Activated CD4-positive, alpha-beta T cell treated with anti-CD3 and anti-CD28 coated beads, Interleukin-2, amount 50 U/mL, for 1 hour (primary cell): ENCODE data around the gene NUP35.

Experiments used
- DNase-seq: peaks from one replicate; pipeline ENCODE4 v3.0.0-alpha.2; 2020

The NUP35 gene, protein sequence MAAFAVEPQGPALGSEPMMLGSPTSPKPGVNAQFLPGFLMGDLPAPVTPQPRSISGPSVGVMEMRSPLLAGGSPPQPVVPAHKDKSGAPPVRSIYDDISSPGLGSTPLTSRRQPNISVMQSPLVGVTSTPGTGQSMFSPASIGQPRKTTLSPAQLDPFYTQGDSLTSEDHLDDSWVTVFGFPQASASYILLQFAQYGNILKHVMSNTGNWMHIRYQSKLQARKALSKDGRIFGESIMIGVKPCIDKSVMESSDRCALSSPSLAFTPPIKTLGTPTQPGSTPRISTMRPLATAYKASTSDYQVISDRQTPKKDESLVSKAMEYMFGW

DNA sequence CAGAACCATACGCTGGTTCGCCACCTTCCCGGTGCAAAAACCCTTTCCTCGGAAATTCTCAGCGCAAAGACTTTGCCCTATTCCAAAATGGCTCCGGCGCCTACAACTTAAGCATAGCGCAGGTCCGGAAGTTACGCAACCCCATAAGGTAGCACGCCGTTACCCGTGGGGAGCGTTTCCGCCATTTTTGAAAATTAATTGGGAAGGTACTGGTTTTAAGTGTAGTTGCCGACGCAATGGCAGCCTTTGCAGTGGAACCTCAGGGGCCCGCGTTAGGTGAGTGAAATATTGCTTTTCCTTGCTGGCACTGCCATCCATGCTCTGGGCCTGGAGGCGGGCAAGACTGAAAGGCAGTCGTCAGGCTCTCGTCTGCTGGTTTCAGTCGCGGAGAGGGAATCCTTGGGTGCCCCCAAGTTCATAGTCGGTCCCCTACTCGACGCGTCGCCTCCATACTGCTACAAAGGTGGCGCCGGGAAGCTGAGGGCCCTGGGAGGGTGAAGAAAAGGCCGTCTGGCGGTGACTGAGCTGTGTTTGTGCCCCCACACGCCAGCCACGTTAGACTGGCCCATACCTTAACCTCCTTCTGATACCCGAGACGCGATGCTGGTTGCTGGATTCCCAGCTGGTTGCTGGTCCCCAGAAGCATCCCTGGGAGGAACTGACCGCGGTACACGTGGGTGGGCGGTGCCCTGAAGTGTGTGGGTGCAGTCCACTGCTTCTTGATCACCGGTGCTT is at the start of gene NUP35:
NUP35 (plus strand) TSS at position 222 of the 735 bp plus-strand sequence; CDS start at position 237, 15 bp downstream.
- DNase-seq, result peak; percentile 81

DNA sequence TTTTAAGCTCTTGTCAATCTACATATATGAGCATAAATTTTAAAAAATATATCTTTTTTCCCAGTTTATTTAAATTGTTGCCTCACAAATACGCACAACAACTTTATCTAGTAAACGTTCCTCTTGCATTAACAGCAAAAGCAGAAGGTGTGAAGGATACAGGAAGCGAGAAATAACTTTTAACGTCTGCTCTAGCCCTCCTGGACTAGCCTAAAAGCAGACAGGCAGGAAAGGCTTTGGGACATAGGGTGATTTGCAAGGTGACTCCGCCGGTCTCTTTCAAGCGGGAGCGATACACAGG is 46.1 kb upstream of the NUP35 start:
- DNase-seq, result peak; percentile 3

DNA sequence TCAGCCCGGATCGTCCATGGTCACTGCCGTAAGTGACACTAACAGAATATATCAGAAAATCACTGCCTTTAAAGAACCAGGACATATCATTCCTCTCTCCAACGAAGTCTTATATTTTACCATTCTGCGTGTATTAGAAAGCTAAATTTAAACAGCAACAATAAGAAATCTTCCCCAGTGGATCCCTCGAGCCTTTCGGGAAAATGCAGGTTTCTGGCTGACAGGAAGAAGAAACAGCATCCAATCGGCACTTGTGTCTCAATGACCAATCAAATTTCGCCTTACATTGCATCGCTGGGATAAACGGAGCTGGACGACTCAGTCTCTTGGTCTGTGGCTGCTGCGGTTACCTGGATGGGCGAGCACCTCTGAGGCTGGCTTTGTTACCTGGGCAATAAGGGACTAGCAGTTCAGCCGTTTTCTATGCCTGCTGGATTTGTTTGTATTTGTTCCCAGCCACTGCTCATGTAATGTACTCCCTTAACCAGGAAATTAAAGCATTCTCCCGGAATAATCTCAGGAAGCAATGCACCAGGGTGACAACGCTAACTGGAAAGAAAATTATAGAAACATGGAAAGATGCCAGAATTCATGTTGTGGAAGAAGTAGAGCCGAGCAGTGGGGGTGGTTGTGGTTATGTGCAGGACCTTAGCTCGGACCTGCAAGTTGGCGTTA is 45.6 kb upstream of the NUP35 start, which contains the start of gene DUSP19:
DUSP19 (plus strand) TSS at position 284 of the 675 bp plus-strand sequence; CDS start at position 471, 187 bp downstream.
- DNase-seq, result peak; percentile 75

DNA sequence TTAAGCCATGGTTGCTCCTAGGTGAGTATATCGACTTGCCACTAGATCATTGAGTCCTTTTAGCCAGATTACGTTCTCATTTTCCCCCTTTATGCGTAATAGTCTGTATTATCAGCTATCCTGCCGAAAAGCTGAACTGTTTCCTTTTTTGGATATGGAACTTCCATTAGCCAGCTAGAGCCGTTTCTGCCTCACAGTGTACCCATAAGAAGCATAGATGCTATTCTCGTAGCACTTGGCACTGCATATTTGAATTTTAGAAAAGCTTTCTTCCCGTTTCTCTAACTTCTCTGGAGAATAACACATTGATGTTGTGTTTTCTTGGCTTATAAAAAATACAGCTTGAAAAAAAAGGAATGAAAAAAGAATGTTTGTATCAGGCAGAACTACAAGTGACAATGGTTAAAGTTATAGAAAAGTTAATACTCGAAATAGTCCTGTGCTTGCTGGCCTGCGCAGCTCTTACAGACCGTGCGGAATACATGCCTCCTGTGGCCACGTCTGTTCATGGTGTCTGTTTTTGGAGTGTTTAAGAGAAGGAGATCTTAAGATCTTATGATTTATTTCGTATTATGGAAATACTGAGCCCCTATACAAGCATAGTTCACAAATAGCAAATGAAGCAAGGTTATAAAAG is 45.0 kb upstream of the NUP35 start:
- no peak for DNase-seq

DNA sequence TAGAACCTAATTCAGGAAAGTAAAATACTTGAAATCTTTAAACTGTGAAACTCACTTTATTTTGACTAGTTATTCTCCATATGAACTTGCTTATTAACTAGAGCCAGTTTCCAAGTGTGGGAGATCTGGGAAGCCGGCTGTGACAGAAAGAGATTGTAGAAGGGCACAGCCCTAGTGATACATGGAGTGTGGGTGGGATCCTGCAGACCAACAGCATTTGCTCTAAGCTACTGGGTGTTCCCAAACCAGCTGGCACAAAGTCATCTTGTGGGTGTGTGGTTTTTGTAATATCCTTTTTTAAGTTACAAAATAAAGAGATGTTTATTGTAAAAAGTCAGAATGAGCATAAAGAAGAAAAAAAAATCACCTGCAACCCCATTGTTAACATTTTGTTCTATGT is 42.3 kb upstream of the NUP35 start:
- DNase-seq, result no peak

DNA sequence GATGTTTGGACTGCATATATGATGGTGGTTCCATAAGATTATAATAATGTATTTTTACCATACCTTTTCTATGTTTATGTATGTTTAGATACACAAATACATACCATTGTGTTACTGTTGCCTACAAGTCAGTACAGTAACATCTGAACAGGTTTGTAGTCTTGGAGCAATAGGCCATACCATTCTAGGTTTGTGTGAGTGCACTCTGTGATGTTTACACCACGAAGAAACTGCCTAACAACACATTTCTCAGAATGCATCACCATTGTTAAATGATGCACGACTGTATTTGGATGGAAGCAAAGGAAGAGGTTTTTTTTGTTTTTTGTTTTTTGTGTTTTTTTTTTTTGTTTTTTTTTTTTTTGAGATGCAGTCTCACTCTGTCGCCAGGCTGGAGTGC is 36.2 kb upstream of the NUP35 start:
- no peak for DNase-seq

DNA sequence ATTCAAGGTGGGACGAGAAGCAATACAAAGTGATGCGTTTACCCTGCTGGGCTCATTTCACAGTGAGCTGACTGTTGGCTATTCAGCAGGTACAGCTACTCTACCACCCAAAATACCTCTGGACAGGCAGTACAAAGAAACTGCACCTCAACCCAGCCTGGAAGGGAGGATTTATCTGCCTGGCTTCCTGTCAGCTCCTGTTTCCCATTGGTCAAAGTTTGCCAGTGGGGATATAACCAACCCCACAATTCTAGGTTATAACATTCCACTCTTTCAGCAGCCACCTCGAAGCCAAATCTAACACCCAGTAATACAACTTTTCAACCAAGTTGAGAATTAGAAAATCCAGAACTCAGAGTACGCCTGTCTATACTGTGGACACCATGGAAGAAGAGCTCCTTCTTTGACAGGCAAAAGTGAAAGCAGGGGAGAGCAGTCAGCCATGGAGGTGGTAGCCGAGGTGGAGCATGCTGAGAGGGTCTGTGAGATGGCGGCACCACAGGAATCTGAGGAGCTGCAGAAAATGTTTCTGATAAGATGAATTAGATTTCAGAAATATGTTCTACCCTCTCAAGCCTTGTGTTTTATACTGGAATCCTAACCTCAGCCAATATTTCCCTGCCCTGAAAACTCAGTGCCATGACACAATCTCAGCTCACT is 34.9 kb upstream of the NUP35 start:
- DNase-seq, result no peak

DNA sequence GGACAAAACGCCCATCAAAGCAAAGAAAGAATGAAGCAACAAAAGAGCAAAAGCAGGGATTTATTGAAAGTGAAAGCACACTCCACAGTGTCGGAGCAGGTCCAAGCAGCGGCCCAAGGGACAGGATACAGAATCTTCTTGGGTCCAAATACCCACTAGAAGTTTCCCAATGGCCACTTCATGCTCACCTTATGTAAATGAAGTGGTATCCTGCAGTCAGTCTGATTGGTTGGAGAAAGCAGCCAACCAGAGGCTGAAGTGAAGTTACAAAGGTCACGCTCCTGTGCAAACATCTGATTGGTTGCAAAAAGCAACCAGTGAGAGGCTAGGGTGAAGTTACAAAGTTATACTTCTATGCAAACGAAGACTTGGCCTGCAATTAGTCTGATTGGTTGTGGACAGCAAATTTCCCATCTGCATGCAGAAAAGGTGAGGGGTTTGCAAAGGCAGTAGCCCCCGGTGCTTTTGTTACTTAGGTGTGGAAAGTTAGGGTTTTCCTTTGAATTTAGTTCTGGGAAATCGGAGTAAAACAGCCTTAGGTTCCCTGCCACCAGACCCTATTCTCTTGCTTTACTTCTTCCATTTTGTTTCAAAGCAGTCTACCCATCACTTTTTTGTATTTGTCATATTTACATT is 32.8 kb upstream of the NUP35 start:
- no peak for DNase-seq

DNA sequence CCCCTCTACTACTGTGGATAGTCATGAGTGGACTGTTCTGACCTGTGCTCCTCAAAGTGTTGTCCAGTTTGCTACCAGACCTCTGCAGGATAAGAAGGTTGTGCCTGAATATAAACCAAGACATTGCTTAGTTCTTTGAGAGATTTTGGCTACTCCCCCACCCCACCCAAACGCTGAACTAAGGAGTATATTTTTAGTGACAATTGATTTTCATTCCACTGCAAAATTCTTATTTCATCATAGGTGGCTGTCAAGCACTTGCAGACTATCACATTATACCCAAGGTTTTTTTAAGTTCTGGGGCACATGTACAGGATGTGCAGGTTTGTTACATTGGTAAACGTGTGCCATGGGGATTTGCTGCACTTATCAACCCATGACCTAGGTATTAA is 32.3 kb upstream of the NUP35 start:
- no peak for DNase-seq

DNA sequence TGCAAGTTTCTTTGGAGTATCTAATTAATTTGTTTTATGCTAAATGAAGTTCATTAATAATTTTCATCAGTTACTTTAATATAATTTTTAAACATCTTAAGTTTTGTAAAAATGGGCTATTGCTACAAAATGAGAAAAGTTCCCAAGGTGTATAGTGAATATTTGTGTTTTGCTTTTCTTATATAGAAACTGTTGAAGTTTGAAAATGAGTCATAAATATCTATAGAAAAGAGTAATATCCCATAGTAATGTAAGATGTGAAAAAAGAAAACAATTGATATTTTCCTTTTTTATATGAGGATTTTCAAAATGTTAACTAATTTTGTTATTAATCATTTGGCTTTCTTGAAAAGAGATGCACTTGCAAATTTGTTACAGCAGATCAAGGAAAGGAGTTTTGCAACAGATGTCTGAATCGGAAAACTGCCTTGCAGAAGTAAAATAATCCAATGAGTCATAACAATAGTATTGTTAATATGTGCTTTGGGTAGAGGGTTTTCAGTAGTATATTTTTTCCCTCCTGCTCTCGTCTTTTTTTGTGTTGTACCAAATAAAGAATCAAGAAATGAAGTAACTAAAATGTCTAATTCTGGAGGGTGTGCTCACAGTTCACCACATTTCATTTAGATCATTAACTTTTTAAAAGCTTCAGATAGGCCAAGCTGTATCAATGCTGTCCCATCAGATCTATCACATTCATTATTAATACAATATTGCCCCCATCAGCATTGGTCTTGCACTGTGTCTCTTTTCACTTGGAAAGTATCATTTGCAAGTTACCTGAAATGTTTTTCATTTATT is 30.2 kb upstream of the NUP35 start:
- DNase-seq, result no peak

DNA sequence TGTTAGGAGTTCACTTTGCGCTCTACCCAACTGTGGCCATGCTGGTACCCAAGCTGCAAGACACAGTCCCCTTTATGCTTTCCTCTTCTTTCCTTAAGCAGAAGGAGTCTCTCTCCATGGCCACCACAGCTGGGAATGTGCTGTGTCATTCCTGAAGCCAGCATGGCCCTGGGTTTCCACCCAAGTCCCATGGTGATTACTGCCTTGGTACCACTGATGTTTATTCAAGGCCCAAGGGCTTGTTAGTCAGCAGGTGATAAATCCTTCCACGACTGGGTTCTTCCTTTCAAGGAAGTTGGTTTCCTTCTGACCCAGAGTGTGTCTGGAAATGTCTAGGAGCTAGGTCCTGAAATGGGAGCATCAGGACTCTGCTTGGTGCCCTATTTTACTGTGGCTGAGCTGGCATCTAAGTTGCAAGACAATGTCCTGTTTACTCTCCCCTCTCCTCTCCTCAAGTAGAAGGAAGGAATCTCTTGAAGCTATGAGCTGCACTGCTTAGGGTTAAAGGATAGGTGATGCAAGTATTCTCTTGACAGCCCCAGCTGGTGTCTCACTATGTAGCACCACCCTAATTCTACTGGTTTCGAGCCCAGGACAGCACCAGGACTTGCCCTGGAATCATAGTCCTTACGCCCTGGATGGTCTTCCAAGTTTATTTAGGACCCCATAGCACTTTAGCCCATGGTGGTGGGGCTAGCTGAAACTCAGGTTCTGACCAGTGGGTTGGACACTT is 18.7 kb upstream of the NUP35 start:
- DNase-seq, result no peak

DNA sequence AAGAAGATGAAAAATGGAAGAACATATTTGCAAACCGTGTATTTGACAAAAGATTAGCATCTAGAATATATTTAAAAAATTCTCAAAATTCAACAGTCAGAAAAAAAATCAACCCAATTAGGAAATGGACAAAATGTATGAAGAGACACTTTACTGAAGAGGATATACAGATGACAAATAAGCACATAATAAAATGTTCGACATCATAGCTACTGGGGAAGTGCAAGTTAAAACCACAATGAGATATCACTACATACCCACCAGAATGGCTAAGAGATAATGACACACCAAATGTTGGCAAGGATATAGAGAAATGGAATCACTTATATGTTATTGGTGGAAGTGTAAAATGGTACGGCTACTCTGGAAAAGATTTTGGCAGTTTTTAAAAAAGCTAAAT is 11.7 kb upstream of the NUP35 start:
- no peak for DNase-seq

DNA sequence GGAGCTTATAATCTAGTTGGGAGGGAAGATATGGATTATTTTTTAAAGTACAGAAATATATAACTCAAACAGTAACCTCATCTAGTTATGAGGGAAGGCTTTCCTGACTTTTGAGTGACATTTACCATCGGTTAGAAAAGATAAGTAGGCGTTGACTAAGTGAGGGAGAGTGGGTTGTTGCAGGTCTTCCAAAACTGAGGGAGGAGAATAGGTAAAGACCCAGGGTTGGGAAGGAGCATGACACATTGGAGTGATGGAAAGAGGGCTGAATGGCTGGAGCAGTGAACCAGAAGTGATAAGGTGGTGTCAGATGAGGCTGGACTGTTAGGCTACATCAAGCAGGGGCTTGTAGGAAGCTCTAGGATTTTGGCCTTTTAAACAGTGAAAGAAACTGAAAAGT is 10.6 kb upstream of the NUP35 start:
- no peak for DNase-seq

DNA sequence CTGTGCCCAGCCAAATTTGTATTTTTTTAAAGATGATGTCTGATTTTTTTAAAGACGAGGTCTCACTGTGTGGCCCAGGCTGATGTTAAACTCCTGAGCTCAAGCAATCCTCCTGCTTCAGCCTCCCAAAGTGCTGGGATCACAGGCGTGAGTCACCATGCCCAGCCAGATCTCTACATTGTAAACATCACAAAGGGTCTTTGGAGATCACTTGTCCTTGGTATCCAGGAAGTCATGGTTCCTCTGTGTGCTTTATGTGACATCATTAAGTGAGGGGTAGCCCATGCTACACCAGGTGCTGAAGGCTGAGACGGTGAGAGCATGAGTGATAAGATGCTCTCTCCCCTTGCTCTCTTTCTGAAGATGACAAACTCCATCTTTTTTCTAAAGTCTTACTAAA is 7.0 kb upstream of the NUP35 start:
- DNase-seq, result no peak

DNA sequence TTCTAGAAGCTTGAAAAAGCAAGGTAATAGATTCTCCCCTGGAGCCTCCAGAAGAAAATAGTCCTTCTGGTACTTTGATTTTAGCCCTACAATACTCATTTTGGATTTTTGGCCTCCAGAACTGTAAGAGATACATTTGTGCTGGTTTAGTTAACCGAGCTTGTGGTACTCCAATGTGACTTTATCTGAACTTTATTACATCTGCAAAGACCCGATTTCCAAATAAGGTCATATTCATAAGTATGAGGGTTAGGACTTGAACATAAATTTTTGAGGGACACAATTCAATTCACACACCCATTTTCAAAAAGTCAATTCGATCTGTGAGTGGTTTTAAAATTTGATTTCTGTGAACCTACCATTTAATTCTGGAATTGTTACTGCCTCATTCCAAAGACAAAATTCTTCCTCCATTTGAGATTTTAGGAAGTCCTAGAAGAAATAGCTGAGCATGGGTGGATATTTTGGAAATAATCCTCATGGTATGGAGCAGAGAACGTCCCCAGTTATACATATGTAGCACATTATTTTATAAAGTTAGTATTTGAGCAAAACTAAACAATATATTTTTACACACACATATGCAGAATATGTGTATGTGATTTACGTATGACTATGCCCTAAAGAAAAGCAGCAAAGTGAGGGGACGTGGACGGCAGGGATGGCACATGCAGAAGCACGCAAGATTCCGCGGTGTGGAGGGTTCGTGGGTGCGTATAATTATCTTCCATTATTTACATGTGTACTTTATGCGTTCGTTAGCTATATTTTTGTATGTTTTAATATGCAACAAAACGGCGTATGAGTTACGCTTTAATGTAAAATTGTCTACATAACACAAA is 905 bp upstream of the NUP35 start:
- DNase-seq, result no peak

DNA sequence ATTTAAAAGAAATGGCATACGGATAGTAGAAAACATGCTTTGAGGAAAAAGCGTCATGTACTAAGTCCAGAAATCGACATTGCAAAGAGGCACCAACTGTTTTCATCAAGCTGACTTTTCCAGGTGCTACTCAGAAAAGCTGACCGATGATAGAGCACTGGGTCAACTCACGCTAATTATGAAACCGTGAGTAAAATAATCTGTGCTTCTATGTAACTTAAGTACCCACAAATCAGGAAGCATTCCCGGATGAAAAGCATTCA is 353 bp upstream of the NUP35 start:
- no peak for DNase-seq

DNA sequence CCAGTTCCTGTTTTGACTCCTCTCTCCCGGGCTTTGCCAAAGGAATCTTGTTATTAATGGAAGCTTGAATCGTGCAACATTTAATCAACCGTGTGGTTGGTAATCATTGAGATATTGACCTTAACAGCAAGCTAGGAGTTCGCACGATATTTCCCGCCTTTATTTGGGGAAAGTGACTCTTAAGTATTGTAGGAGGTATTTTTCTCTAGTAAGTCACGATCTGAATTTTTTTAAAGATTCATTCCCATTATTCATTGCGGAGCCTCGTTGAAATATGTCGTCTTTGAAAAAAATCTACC is 663 bp downstream of the NUP35 start:
- DNase-seq, result no peak

DNA sequence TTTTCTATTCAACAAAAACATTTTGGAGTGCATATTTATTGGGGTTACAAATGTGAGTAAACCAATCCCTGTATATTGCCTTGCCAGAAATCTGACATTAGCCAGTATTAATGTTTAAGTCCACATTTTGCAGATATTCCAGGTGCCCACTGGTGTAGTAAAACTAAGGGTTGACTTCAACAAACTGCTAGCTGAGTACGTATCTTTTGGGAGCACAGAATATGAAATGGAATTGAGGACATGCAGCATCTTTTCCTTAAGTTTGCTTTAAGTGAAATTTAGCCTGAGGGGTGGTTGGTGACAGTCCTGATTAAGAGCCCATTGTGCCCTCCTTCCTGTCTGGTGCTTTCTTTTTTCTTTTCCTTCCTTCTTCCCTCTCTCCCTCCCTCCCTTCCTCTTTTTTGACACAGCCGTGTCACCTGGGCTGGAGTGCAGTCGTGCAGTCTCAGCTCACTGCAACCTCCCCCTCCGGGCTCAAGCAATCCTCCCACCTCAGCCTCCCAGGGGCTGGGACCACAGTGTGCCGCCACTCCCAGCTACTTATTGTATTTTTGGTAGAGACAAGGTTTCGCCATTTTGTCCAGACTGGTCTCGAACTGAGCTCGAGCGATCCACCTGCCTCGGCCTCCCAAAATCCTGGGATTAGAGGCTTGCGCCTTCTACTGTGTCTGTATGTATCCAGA is 1.6 kb downstream of the NUP35 start:
- DNase-seq, result no peak

DNA sequence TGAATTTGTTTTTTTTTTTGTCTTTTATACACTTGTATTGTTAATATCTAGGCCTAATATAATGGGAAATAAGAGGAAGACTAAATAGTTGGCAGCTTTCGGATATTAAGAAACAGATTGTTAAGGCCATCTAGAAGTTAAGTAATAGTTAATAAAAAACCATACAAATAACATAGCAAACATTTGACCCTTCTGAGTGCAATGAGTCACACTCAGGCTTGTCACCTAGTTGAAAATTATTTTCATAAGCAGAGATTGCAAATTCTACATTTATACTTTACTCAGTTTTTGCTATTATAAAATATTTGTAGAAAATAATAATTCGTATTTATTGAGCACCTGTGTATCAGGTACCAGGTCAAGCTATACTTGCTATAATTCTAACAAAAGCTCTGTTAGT is 2.4 kb downstream of the NUP35 start:
- DNase-seq, result no peak

DNA sequence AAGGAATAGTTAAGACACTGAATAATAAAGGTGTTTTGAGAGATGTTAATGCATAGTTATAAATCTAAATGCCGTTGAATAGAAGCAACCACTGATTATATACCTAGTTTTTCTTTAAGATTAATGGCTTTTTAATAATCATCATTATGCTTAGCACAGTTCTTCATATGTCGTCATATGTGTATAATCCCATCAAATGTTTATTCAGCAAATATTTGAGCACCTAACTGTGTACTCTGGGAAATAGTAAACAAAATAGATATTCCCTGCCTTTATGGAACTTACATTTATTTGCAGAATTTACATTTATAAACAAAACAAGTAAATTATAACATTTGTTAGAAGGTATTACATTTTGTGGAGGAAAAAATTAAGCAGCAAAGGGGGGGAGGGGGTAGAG is 9.8 kb downstream of the NUP35 start:
- no peak for DNase-seq
